Heart left ventricle (tissue), 13 donors: Measurements from ENCODE around the gene HPSE2.

Experiments used
- POLR2A ChIP-seq, 2 donors: fragments of 450-650 bp; IDR thresholded peaks; one replicate each; pipeline ENCODE4 v1.6.1; 2017; ENCODE audit warnings: antibody characterized with exemption in 2 of 2, mild to moderate bottlenecking in 2 of 2, moderate library complexity in 2 of 2
- TF ChIP-seq, protein P1 (sequence below), 12 donors: fragments of 200-600 bp; sonication (generic) in 4 of 12; IDR thresholded peaks; one replicate each; pipeline versions ENCODE4 v1.5.0 to v1.8.0; 2018 to 2022; ENCODE audit warnings: antibody characterized with exemption in 12 of 12, mild to moderate bottlenecking in 5 of 12
- donor health status: ischemic (EF 13 %, LVEDD 7.1; RV severe dilation, severe dysfunction).
- donor health status: DM: no; HTN: yes; CAD: no.
- donor health status: DM: no; HTN: no; CAD: no.
- donor health status: ischemic (EF 25% LVEDD 6.9; RV normal size, moderate dysfunction).
- donor health status: ischemic (EF 25% LVEDD 5.7; RV mildly dilated, moderate dysfunction).
- donor health status: ischemic (EF 35%, LVEDD 5.7; RV mildly dilated, moderate dysfunction).
- donor health status: nonischemic (EF 11% LVEDD 7.7; RV severe dilation, severe dysfunction).
- donor health status: DM: yes; HTN: yes; CAD: no.
- donor health status: PGD.
- donor health status: ischemic (EF 29% LVEDD 5.4; RV normal size, mild dysfunction).
- donor health status: nonischemic (EF 23%, LVEDD 6.1; RV moderate dilation, normal function).

DNA sequence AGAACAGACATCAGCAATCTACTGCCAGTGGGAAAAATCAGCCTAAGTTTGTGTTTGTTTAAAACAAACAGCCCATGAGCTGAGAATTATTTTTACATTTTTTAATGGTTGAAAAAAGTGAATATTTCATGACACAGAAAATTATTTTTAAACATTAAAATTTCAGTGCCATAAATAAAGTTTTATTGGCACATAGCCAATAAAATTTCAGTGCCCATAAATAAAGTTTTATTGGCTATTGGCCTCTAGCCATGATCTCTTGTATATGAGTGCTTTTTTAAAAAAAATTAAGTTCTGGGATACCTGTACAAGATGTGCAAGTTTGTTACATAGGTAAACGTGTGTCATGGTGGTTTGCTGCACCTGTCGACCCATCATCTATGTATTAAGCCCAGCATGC is 305.9 kb downstream of the HPSE2 start:
- TF ChIP-seq, protein P1, sequence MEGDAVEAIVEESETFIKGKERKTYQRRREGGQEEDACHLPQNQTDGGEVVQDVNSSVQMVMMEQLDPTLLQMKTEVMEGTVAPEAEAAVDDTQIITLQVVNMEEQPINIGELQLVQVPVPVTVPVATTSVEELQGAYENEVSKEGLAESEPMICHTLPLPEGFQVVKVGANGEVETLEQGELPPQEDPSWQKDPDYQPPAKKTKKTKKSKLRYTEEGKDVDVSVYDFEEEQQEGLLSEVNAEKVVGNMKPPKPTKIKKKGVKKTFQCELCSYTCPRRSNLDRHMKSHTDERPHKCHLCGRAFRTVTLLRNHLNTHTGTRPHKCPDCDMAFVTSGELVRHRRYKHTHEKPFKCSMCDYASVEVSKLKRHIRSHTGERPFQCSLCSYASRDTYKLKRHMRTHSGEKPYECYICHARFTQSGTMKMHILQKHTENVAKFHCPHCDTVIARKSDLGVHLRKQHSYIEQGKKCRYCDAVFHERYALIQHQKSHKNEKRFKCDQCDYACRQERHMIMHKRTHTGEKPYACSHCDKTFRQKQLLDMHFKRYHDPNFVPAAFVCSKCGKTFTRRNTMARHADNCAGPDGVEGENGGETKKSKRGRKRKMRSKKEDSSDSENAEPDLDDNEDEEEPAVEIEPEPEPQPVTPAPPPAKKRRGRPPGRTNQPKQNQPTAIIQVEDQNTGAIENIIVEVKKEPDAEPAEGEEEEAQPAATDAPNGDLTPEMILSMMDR (IDR thresholded peaks at IDR 0.05) = no peak
- no peak for TF ChIP-seq POLR2A (IDR thresholded peaks at IDR 0.05)
